Panc1 (cell line): ENCODE results near the gene SGPP1. TPM values are rescaled to one million over a fixed set of nuclear protein-coding genes. Genes with fewer than 3 reads are reported as not detected.
"Not testable (repeated sequence)": the region's sequence is repeated elsewhere in the genome, so short reads cannot be mapped to it uniquely, and the experiment has no call there.

Experiments used
- ATAC-seq: fragments of 200-7000 bp; cut with Tn5 transposase; 2 replicates; pipeline ENCODE4 v1.9.1; 2020; ENCODE audit warnings: mild to moderate bottlenecking, moderate library complexity
- BruUV-seq: library from RNA; stranded (reverse); fragments of 400-500 nt; replicated peaks from 2 replicates; lab custom pipeline; 2021; lab: Mats Ljungman, UMichigan
- CTCF ChIA-PET: fragments of 300-600 bp; sonication (Branson Sonifier 250); formaldehyde crosslinking; loops from one replicate; lab custom pipeline; 2022; ENCODE audit warnings: antibody characterized with exemption; lab: Charles Lee
- POLR2A ChIA-PET: fragments of 300-600 bp; sonication (Branson Sonifier 250); formaldehyde crosslinking; loops from one replicate; lab custom pipeline; 2022; ENCODE audit warnings: antibody characterized with exemption; lab: Charles Lee
- DNase-seq: peaks from one replicate; pipeline ENCODE4 v3.0.0-alpha.2; 2010; ENCODE audit warnings: low read depth, low spot score
- H3K27ac ChIP-seq: 2 replicates; pipeline ENCODE4 v1.5.1; 2011; ENCODE audit warnings: mild to moderate bottlenecking, low read length, inconsistent platforms
- H3K27me3 ChIP-seq: fragments of 200-500 bp; sonication (Bioruptor generic); 2 replicates; pipeline ENCODE4 v1.6.0; 2014; ENCODE audit warnings: low read length, inconsistent platforms; ENCODE audit not compliant: control insufficient read depth, insufficient read depth
- H3K36me3 ChIP-seq: fragments of 200-500 bp; sonication (Bioruptor generic); 2 replicates; pipeline ENCODE4 v1.5.1; 2014; ENCODE audit warnings: inconsistent platforms, mild to moderate bottlenecking, low read length, moderate library complexity; ENCODE audit not compliant: control insufficient read depth, insufficient read depth
- H3K4me1 ChIP-seq: 2 replicates; pipeline ENCODE4 v1.5.1; 2011; ENCODE audit warnings: inconsistent platforms, mild to moderate bottlenecking, low read length, moderate library complexity; ENCODE audit not compliant: control insufficient read depth, insufficient read depth
- H3K4me3 ChIP-seq, 2 experiments: 2 replicates each; pipeline ENCODE4 v1.5.1; 2011 to 2012; ENCODE audit warnings: low read depth in 2 of 2, low read length in 2 of 2, mild to moderate bottlenecking in 2 of 2, inconsistent platforms in 1 of 2, moderate library complexity in 1 of 2
- H3K9me3 ChIP-seq: fragments of 200-500 bp; sonication (Bioruptor generic); 2 replicates; pipeline ENCODE4 v1.5.1; 2014; ENCODE audit warnings: low read depth, mild to moderate bottlenecking, inconsistent platforms, low read length, moderate library complexity; ENCODE audit not compliant: control insufficient read depth, insufficient read depth
- CTCF ChIP-seq: fragments of 450-650 bp; IDR thresholded peaks from 2 replicates; pipeline ENCODE4 v1.5.1; 2017; ENCODE audit warnings: mild to moderate bottlenecking
- POLR2AphosphoS5 ChIP-seq: IDR thresholded peaks from 2 replicates; pipeline ENCODE4 v1.6.1; 2012; ENCODE audit warnings: mild to moderate bottlenecking, low read depth, low read length, moderate library complexity
- REST ChIP-seq, 2 experiments: IDR thresholded peaks; 2 replicates each; pipeline ENCODE4 v1.6.1; 2011 to 2012; ENCODE audit warnings: low read depth in 2 of 2, control low read depth in 1 of 2, low read length in 1 of 2, mild to moderate bottlenecking in 1 of 2, moderate library complexity in 1 of 2; ENCODE audit not compliant: insufficient read depth in 1 of 2
- SIN3A ChIP-seq: IDR thresholded peaks from 2 replicates; pipeline ENCODE4 v1.6.1; 2012; ENCODE audit warnings: low read depth, mild to moderate bottlenecking, low read length, moderate library complexity, borderline replicate concordance; ENCODE audit not compliant: insufficient read depth
- TCF7L2 ChIP-seq: IDR thresholded peaks from 2 replicates; pipeline ENCODE4 v1.6.1; 2011; ENCODE audit warnings: mild to moderate bottlenecking, low read depth, low read length, inconsistent platforms
- in situ Hi-C: cut with HindIII; loops from 2 replicates; pipeline ENCODE4 v1.10.0; 2016; ENCODE audit warnings: low sequenced_read_pairs, low pct_unique_long_range_greater_than_20kb
- intact Hi-C: fragments of 100-400 bp; cut with micrococcal nuclease; formaldehyde crosslinking; loops from one replicate; pipeline ENCODE4 v1.10.0; 2022; ENCODE audit not compliant: unreplicated experiment
- total RNA-seq: library from RNA; stranded (reverse); gene quantifications from one replicate; pipeline ENCODE4 v1.2.1, GENCODE V29; 2021; ENCODE audit not compliant: unreplicated experiment

The SGPP1 gene
- total RNA-seq, 1 experiment from 2014 or later: 30.0 TPM

- H3K27ac ChIP-seq: no peak overlapping the region
- POLR2A ChIA-PET: interaction anchor here (0.5 to 0.6 kb wide), 2 partner anchors 10 to 828 kb away, joined by 5 to 11 read pairs; no protein-coding TSS in a partner anchor
- DNase-seq (no peak), ATAC-seq (0 out of 2 replicates have a peak, but pooled peaks have one; percentile 17)
- no peaks in the 10 kb centered on the region for H3K4me1 ChIP-seq
- H3K9me3 ChIP-seq: no peaks in the 10 kb centered on the region
- in situ Hi-C loops: no loop called here
- no peak overlapping the region for H3K4me3 ChIP-seq
- intact Hi-C loops: no loop called here
- CTCF ChIA-PET: interaction anchor here (0.6 kb wide), 2 partner anchors 46 to 273 kb away, joined by 3 to 5 read pairs; no protein-coding TSS in a partner anchor
- no TSS peak for BruUV-seq
- H3K27me3 ChIP-seq: no peaks in the 10 kb centered on the region
- TF ChIP-seq POLR2AphosphoS5 (no peak), SIN3A (no peak), REST (IDR thresholded peaks at IDR 0.05; ENCODE audit: insufficient read depth in 1 of 2, low read depth in 2 of 2, low read length in 1 of 2) (no peak), CTCF (no peak), TCF7L2 (no peak)
- H3K36me3 ChIP-seq: no peaks in the 10 kb centered on the region
These were observed 65.1 kb downstream of the SGPP1 start for GRCh38 chr14:63662776-63663175.

- H3K9me3 ChIP-seq, H3K4me1 ChIP-seq, BruUV-seq, DNase-seq, H3K27me3 ChIP-seq, intact Hi-C loops, in situ Hi-C loops, POLR2A ChIA-PET, ATAC-seq, H3K4me3 ChIP-seq, H3K36me3 ChIP-seq, CTCF ChIA-PET, H3K27ac ChIP-seq: not testable (repeated sequence)
These were observed 66.0 kb downstream of the SGPP1 start for GRCh38 chr14:63661881-63662280.

GRCh38 chr14:63659726-63660125, 68.1 kb downstream of the SGPP1 start:
- no peaks in the 10 kb centered on the region for H3K36me3 ChIP-seq
- H3K27me3 ChIP-seq: no peaks in the 10 kb centered on the region
- no peak overlapping the region for H3K4me3 ChIP-seq
- ChIA-PET POLR2A (interaction anchor here (0.7 kb wide), 1 partner anchor 121 kb away, joined by 8 read pairs; no protein-coding TSS in a partner anchor), CTCF (no interaction called here)
- H3K9me3 ChIP-seq: no peaks in the 10 kb centered on the region
- H3K27ac ChIP-seq: no peak overlapping the region
- no peaks in the 10 kb centered on the region for H3K4me1 ChIP-seq
- ATAC-seq: no peak
- TF ChIP-seq POLR2AphosphoS5 (no peak), TCF7L2 (no peak), REST (IDR thresholded peaks at IDR 0.05; ENCODE audit: insufficient read depth in 1 of 2, low read depth in 2 of 2, low read length in 1 of 2) (no peak), CTCF (no peak), SIN3A (no peak)
- in situ Hi-C loops: no loop called here
- intact Hi-C loops: no loop called here
- no TSS peak for BruUV-seq
- DNase-seq: no peak
